Measurements from ENCODE around the gene CDKN2C. TPM values are rescaled to one million over a fixed set of nuclear protein-coding genes. Genes with fewer than 3 reads are reported as not detected.
A peak's percentile ranks its signal among the peaks of the same experiment; 100 is the strongest.

Gene CDKN2C
- total RNA-seq, 1 experiment from 2014 or later = 9.4 TPM

GRCh38 chr1:50979937-50980336 lies 9.9 kb downstream of the CDKN2C start:
- no peak for ATAC-seq
- Histone ChIP-seq H3K9me3 (ENCODE audit: control insufficient read depth in 1 of 2, insufficient read depth in 1 of 2, low read depth in 1 of 2, low read length in 2 of 2) (no peaks in the 10 kb centered on the region), H3K9me2 (ENCODE audit: insufficient read depth) (no peaks in the 10 kb centered on the region), H3K27ac (ENCODE audit: low read depth, low read length) (no peak overlapping the region), H3K9ac (ENCODE audit: low read length) (no peak overlapping the region), H4K20me1 (ENCODE audit: insufficient read depth) (no peaks in the 10 kb centered on the region), H3K4me1 (ENCODE audit: control insufficient read depth in 1 of 2, insufficient read depth in 2 of 2, low read length in 2 of 2) (peaks cover 6 to 17% of the 10 kb centered on the region in 2 experiments; a peak in 3 of 4 replicates), H3K4me2 (ENCODE audit: low read length) (no peak overlapping the region), H3K4me3 (replicated peaks in 1 of 2; ENCODE audit: low read depth in 1 of 2, low read length in 2 of 2) (no peak overlapping the region), H3K79me2 (ENCODE audit: insufficient read depth, low read length) (no peaks in the 10 kb centered on the region), H3K27me3 (ENCODE audit: insufficient read depth, low read length) (no peaks in the 10 kb centered on the region), H2AFZ (ENCODE audit: low read depth, low read length, poor library complexity, severe bottlenecking) (peak overlapping the region; percentile 54), H3K36me3 (ENCODE audit: control insufficient read depth in 1 of 2, insufficient read depth in 2 of 2, low read length in 2 of 2) (no peaks in the 10 kb centered on the region)
- TF ChIP-seq CEBPB (IDR thresholded peaks at IDR 0.05; ENCODE audit: low read depth) (no peak), ZBTB33 (IDR thresholded peaks at IDR 0.05; ENCODE audit: extremely low read depth, insufficient replicate concordance, low read length) (no peak), FOSL1 (IDR thresholded peaks at IDR 0.05; ENCODE audit: low read depth) (no peak), CBX3 (IDR thresholded peaks at IDR 0.05; ENCODE audit: low read depth) (no peak), ZNF274 (IDR thresholded peaks at IDR 0.05; ENCODE audit: low read depth, low read length) (no peak), REST (IDR thresholded peaks at IDR 0.05; ENCODE audit: low read depth) (no peak), ATF3 (IDR thresholded peaks at IDR 0.05) (no peak), EGR1 (IDR thresholded peaks at IDR 0.05; ENCODE audit: low read depth) (no peak), JUND (IDR thresholded peaks at IDR 0.05) (no peak), TCF7L2 (IDR thresholded peaks at IDR 0.05; ENCODE audit: borderline replicate concordance, extremely low read depth, insufficient read depth, insufficient read length) (no peak), MAX (IDR thresholded peaks at IDR 0.05) (no peak)
- CTCF ChIA-PET = no interaction called here
- no TSS peak for BruUV-seq (replicated peaks)
- intact Hi-C loops (cut with micrococcal nuclease) = no loop called here
- RAD21 ChIA-PET (ENCODE audit: low non-redundant PET in 1 of 2, low total read pairs in 2 of 2, uncharacterized antibody in 2 of 2, unreplicated experiment in 2 of 2) = no interaction called here
- POLR2A ChIA-PET = interaction anchor here (1.0 kb wide), 1 partner anchor 9 kb away, joined by 4 read pairs; the partner anchor contains the start of gene CDKN2C
- no peak for DNase-seq (ENCODE audit: low read depth, low spot score)

Measured in HCT116 (cell line).